A549 (cell line): Measurements from ENCODE around the gene PRKAG3. TPM values are rescaled to one million over a fixed set of nuclear protein-coding genes. Genes with fewer than 3 reads are reported as not detected.

Experiments
- ATAC-seq, 2 experiments: fragments of 200-7000 bp in 1 of 2; fragments of >200 bp in 1 of 2; cut with Nextera tagmentation in 1 of 2; cut with Tn5 transposase in 1 of 2; 3 replicates each; pipeline versions ENCODE4 v1.8.0 to v1.9.1; 2018 to 2020; ENCODE audit warnings: mild to moderate bottlenecking in 1 of 2, moderate library complexity in 1 of 2
- CTCF ChIA-PET: fragments of 300-600 bp; sonication (Branson Sonifier 250); formaldehyde crosslinking; extraction: SDS; loops from one replicate; lab custom pipeline; 2021; ENCODE audit warnings: antibody characterized with exemption, inconsistent platforms; lab: Yijun Ruan, JAX
- POLR2A ChIA-PET: fragments of 350-600 bp; formaldehyde crosslinking; extraction: SDS; loops from one replicate; lab custom pipeline; 2021; ENCODE audit warnings: antibody characterized with exemption, inconsistent platforms; lab: Yijun Ruan, JAX
- DNase-seq, 2 experiments: peaks; one replicate each; pipeline versions ENCODE4 v3.0.0 to v3.0.0-alpha.2; 2011 to 2016; ENCODE audit warnings: low read depth in 1 of 2, low spot score in 1 of 2
- FAIRE-seq: peaks from 2 replicates; lab custom pipeline; 2011; peaks lifted over from hg19 to GRCh38; lab: Jason Lieb, UNC
- H3K27ac ChIP-seq, 2 experiments: fragments of >200 bp; sonication (Bioruptor Twin); formaldehyde crosslinking; 3 replicates each; pipeline ENCODE4 v1.5.1; 2016 to 2017
- H3K4me1 ChIP-seq: fragments of >200 bp; sonication (Bioruptor Twin); formaldehyde crosslinking; 3 replicates; pipeline ENCODE4 v1.6.1; 2016
- H3K4me2 ChIP-seq: fragments of >200 bp; sonication (Bioruptor Twin); formaldehyde crosslinking; 3 replicates; pipeline ENCODE4 v1.6.1; 2016
- H3K4me3 ChIP-seq: fragments of >200 bp; sonication (Bioruptor Twin); formaldehyde crosslinking; 3 replicates; pipeline ENCODE4 v1.5.1; 2016
- H3K9me3 ChIP-seq: fragments of >200 bp; sonication (Bioruptor Twin); formaldehyde crosslinking; 3 replicates; pipeline ENCODE4 v1.6.1; 2016
- BHLHE40 ChIP-seq: IDR thresholded peaks from 2 replicates; pipeline ENCODE4 v1.6.1; 2012; ENCODE audit warnings: low read depth, low read length, inconsistent platforms
- FOXS1 ChIP-seq: fragments of 250-450 bp; sonication (Bioruptor Pico); IDR thresholded peaks from 2 replicates; pipeline ENCODE4 v1.5.0; 2020; ENCODE audit warnings: mild to moderate bottlenecking, moderate library complexity
- HOXA7 ChIP-seq: fragments of 250-450 bp; sonication (Bioruptor Pico); IDR thresholded peaks from 2 replicates; pipeline ENCODE4 v1.5.0; 2020; ENCODE audit warnings: mild to moderate bottlenecking, moderate library complexity
- KDM5A ChIP-seq: fragments of 200-600 bp; sonication (generic); IDR thresholded peaks from 2 replicates; pipeline ENCODE4 v1.6.1; 2016; ENCODE audit warnings: antibody characterized with exemption, mild to moderate bottlenecking
- MAFK ChIP-seq: fragments of 450-650 bp; IDR thresholded peaks from 2 replicates; pipeline ENCODE4 v1.6.1; 2014; ENCODE audit not compliant: partially characterized antibody
- MYC ChIP-seq: IDR thresholded peaks from 2 replicates; pipeline ENCODE4 v1.6.1; 2012; ENCODE audit warnings: mild to moderate bottlenecking, inconsistent platforms, low read length, improper control_type of control experiment, borderline replicate concordance
- PHF8 ChIP-seq: fragments of 200-600 bp; sonication (generic); IDR thresholded peaks from 2 replicates; pipeline ENCODE4 v1.6.1; 2016; ENCODE audit warnings: low read depth, mild to moderate bottlenecking, antibody characterized with exemption, moderate library complexity, borderline replicate concordance
- RAD21 ChIP-seq, 2 experiments: fragments of >200 bp in 1 of 2; sonication (Bioruptor Twin) in 1 of 2; formaldehyde crosslinking in 1 of 2; IDR thresholded peaks in 1 of 2; conservative IDR thresholded peaks in 1 of 2; 2 replicates in 1 of 2; 3 replicates in 1 of 2; pipeline ENCODE4 v1.6.1; 2012 to 2018; ENCODE audit warnings: inconsistent platforms in 1 of 2
- RARB ChIP-seq: fragments of 250-450 bp; sonication (Bioruptor Pico); IDR thresholded peaks from 2 replicates; pipeline ENCODE4 v1.8.0; 2021; ENCODE audit warnings: mild to moderate bottlenecking, moderate library complexity
- RCOR1 ChIP-seq: fragments of 150-350 bp; IDR thresholded peaks from 2 replicates; pipeline ENCODE4 v1.6.1; 2014; ENCODE audit warnings: antibody characterized with exemption, low read length, low read depth
- SMC3 ChIP-seq: fragments of >200 bp; sonication (Bioruptor Twin); formaldehyde crosslinking; IDR thresholded peaks from 3 replicates; pipeline ENCODE4 v1.6.1; 2018; ENCODE audit warnings: inconsistent platforms
- TFCP2L1 ChIP-seq: fragments of 250-450 bp; sonication (Bioruptor Pico); IDR thresholded peaks from 2 replicates; pipeline ENCODE4 v1.5.0; 2021; ENCODE audit warnings: mild to moderate bottlenecking
- TP53 ChIP-seq: fragments of 250-450 bp; sonication (Bioruptor Pico); IDR thresholded peaks from 2 replicates; pipeline ENCODE4 v1.5.0; 2021; ENCODE audit warnings: mild to moderate bottlenecking, moderate library complexity
- WGBS: methylation state at CpG from one replicate; pipeline ENCODE4 v1.1.6; 2017; ENCODE audit errors: missing lambda C conversion rate; 5-methylcytosine and 5-hydroxymethylcytosine counted together
- polyA plus RNA-seq, 4 experiments: library from polyadenylated mRNA; depleted of rRNA in 3 of 4; stranded (reverse); fragments of >200 nt; fragmentation: RNase III in 1 of 4; extraction: RNeasy Plus Mini Kit Qiagen cat#74134 plus additional on column Dnase treatment in 1 of 4; gene quantifications; 2 replicates in 3 of 4; 3 replicates in 1 of 4; pipeline ENCODE4 v1.2.3, GENCODE V29; 2011 to 2017
- TF ChIP-seq, protein P1 (sequence below): IDR thresholded peaks from 2 replicates; pipeline ENCODE4 v1.6.1; 2012; ENCODE audit warnings: low read depth, borderline replicate concordance
- TF ChIP-seq, protein P2 (sequence below): fragments of 150-350 bp; IDR thresholded peaks from 2 replicates; pipeline ENCODE4 v1.6.1; 2014; ENCODE audit warnings: low read depth, mild to moderate bottlenecking, low read length
- TF ChIP-seq, protein P3 (sequence below): fragments of 200-600 bp; sonication (generic); IDR thresholded peaks from 2 replicates; pipeline ENCODE4 v1.6.1; 2016; ENCODE audit warnings: antibody characterized with exemption, mild to moderate bottlenecking, moderate library complexity

PRKAG3 gene
- polyA plus RNA-seq, 2 of the 4 experiments (the other 2 are of a cell fraction): not detected

DNA sequence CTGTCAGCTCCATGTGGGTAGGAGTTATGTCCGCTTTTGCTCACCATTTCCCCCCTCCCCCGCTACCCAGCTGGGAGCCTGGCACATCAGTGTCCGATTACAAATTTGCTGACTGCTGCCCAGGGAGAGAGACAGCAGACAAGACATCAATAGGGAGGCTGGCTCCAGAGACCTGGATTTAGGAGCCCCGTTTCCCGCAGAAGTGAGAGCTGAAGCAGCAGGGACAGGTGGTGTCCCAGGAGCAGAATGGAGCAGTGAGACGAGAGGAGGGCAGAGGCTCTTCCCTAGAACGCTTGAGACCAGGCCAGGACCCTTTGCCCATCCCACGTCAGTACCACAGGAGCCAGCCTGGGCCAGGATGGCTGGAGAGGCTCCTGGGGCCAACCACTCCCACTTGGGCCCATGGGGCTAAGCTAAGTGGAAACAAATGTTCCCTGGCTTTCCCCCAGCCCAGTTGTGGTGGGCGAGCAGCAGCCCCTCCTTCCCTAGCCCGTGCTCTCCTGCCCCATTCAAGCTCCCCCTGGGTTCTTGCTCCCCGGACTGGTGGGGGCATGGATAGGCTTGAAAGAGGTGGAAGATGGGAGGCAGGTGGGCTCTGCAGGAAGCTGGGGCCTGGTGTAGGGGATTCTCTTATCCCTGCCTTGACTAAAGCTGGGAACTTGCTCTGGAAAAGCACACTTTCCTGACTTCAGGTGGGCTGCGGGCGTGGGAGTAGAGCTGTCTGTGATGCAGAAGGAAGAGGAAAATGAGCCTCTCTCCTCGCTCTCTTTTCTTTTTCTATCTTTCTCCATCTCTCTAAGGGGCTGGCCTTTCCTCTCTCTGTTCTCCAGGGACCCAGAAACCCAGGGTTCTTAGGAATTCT, 23.9 kb upstream of the PRKAG3 start:
- Histone ChIP-seq H3K27ac (peak overlapping the region in 1 of 2 experiments; percentile 63; a peak in 1 of 6 replicates), H3K4me2 (no peak overlapping the region), H3K4me1 (peaks cover 44% of the 10 kb centered on the region), H3K4me3 (no peak overlapping the region), H3K9me3 (no peaks in the 10 kb centered on the region)
- 84% methylated on average over 12 of the region's 14 CpGs for WGBS
- ChIA-PET CTCF (interaction anchor here (0.6 to 6.2 kb wide), 6 partner anchors 15 to 267 kb away, joined by 3 to 57 read pairs (median 6); partner anchors contain the start of gene TTLL4), POLR2A (no interaction called here)
- FAIRE-seq (no peak), ATAC-seq (no peak), DNase-seq (no peak)
- TF ChIP-seq TP53 (CRISPR knock-in tag): no peak
- TF ChIP-seq, protein P1, sequence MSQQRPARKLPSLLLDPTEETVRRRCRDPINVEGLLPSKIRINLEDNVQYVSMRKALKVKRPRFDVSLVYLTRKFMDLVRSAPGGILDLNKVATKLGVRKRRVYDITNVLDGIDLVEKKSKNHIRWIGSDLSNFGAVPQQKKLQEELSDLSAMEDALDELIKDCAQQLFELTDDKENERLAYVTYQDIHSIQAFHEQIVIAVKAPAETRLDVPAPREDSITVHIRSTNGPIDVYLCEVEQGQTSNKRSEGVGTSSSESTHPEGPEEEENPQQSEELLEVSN: no peak
- TF ChIP-seq PHF8: no peak
- TF ChIP-seq KDM5A: no peak
- no peak for TF ChIP-seq FOXS1 (CRISPR knock-in tag)
- TF ChIP-seq, protein P2, sequence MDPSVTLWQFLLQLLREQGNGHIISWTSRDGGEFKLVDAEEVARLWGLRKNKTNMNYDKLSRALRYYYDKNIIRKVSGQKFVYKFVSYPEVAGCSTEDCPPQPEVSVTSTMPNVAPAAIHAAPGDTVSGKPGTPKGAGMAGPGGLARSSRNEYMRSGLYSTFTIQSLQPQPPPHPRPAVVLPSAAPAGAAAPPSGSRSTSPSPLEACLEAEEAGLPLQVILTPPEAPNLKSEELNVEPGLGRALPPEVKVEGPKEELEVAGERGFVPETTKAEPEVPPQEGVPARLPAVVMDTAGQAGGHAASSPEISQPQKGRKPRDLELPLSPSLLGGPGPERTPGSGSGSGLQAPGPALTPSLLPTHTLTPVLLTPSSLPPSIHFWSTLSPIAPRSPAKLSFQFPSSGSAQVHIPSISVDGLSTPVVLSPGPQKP: no peak
- no peak for TF ChIP-seq HOXA7 (CRISPR knock-in tag)
- TF ChIP-seq SMC3: no peak
- TF ChIP-seq MAFK: no peak

DNA sequence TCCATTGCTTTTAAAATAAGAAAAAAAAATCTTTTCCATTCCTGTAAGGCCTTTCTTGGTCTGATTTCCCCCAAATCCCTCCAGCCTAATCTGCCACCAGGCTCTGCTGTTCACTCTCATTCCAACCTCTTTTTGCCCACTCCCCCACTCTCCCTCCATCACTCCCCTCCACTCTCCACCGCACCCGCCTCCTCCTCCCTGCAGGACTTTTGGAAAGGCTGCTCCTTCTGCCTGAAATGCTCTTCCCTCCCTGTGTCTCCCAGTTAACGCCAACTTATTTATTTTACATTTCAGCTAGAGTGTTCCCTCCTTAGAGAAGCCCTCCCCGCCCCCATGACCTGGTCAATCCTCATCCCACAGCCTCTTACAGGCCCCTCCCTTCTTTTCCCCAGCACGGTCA, 23.3 kb upstream of the PRKAG3 start:
- CTCF ChIA-PET: interaction anchor here (0.6 to 6.2 kb wide), 6 partner anchors 15 to 268 kb away, joined by 3 to 57 read pairs (median 6); partner anchors contain the start of gene TTLL4
- H3K4me1 ChIP-seq: peaks cover 38% of the 10 kb centered on the region
- H3K9me3 ChIP-seq: no peaks in the 10 kb centered on the region
- POLR2A ChIA-PET: no interaction called here
- FAIRE-seq: no peak
- no peak overlapping the region for H3K4me3 ChIP-seq
- TF ChIP-seq RCOR1 (no peak), MYC (no peak), TFCP2L1 (CRISPR knock-in tag) (no peak), BHLHE40 (no peak), RARB (CRISPR knock-in tag) (no peak), RAD21 (conservative IDR thresholded peaks at IDR 0.05 in 1 of 2, IDR thresholded peaks at IDR 0.05 in 1 of 2) (no peak)
- TF ChIP-seq, protein P3, sequence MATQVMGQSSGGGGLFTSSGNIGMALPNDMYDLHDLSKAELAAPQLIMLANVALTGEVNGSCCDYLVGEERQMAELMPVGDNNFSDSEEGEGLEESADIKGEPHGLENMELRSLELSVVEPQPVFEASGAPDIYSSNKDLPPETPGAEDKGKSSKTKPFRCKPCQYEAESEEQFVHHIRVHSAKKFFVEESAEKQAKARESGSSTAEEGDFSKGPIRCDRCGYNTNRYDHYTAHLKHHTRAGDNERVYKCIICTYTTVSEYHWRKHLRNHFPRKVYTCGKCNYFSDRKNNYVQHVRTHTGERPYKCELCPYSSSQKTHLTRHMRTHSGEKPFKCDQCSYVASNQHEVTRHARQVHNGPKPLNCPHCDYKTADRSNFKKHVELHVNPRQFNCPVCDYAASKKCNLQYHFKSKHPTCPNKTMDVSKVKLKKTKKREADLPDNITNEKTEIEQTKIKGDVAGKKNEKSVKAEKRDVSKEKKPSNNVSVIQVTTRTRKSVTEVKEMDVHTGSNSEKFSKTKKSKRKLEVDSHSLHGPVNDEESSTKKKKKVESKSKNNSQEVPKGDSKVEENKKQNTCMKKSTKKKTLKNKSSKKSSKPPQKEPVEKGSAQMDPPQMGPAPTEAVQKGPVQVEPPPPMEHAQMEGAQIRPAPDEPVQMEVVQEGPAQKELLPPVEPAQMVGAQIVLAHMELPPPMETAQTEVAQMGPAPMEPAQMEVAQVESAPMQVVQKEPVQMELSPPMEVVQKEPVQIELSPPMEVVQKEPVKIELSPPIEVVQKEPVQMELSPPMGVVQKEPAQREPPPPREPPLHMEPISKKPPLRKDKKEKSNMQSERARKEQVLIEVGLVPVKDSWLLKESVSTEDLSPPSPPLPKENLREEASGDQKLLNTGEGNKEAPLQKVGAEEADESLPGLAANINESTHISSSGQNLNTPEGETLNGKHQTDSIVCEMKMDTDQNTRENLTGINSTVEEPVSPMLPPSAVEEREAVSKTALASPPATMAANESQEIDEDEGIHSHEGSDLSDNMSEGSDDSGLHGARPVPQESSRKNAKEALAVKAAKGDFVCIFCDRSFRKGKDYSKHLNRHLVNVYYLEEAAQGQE: no peak
- WGBS: 80% methylated on average over 5 of the region's 5 CpGs
- H3K27ac ChIP-seq: no peak overlapping the region
- no peak for ATAC-seq
- no peak for DNase-seq
- no peak overlapping the region for H3K4me2 ChIP-seq
